Choroid plexus epithelial cell (primary cell): ENCODE results near the gene KLK2.

Source experiments
- DNase-seq: peaks from one replicate; pipeline ENCODE4 v3.0.0-alpha.2; 2010; ENCODE audit warnings: low read depth
- H3K4me3 ChIP-seq: 2 replicates; pipeline ENCODE4 v1.5.1; 2011; ENCODE audit warnings: low read depth, mild to moderate bottlenecking, control low read depth, low read length, moderate library complexity
- CTCF ChIP-seq: conservative IDR thresholded peaks from 2 replicates; pipeline ENCODE4 v1.5.1; 2011; ENCODE audit warnings: low read depth, mild to moderate bottlenecking, control low read depth, inconsistent platforms, low read length, moderate library complexity

The KLK2 gene

DNA sequence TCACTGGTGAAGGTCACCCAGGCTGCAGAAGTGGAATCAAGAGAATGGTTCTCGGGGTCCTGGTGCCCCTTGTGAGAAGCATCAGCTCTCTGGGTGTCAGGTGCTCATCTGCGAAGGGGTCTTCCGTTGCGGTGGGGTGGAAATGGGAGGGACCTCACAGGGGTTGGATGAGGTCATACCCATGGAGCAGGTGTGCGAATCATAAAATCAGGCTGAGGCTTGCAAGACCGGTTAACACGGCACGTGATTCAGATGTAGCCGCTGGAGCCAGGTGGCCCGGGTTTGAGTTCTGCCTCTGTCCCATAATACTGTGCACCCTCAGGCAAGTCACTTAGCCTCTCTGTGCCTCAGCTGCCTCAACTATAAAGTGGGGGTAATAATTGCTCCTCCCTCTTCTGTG is 35.9 kb upstream of the KLK2 start:
- H3K4me3 ChIP-seq = no peak overlapping the region
- DNase-seq = no peak
- no peak for TF ChIP-seq CTCF

- peak; percentile 5 for DNase-seq
- H3K4me3 ChIP-seq = no peak overlapping the region
- TF ChIP-seq CTCF = peak; percentile 37
These were observed 35.0 kb upstream of the KLK2 start for GRCh38 chr19:50838239-50838638.

DNA sequence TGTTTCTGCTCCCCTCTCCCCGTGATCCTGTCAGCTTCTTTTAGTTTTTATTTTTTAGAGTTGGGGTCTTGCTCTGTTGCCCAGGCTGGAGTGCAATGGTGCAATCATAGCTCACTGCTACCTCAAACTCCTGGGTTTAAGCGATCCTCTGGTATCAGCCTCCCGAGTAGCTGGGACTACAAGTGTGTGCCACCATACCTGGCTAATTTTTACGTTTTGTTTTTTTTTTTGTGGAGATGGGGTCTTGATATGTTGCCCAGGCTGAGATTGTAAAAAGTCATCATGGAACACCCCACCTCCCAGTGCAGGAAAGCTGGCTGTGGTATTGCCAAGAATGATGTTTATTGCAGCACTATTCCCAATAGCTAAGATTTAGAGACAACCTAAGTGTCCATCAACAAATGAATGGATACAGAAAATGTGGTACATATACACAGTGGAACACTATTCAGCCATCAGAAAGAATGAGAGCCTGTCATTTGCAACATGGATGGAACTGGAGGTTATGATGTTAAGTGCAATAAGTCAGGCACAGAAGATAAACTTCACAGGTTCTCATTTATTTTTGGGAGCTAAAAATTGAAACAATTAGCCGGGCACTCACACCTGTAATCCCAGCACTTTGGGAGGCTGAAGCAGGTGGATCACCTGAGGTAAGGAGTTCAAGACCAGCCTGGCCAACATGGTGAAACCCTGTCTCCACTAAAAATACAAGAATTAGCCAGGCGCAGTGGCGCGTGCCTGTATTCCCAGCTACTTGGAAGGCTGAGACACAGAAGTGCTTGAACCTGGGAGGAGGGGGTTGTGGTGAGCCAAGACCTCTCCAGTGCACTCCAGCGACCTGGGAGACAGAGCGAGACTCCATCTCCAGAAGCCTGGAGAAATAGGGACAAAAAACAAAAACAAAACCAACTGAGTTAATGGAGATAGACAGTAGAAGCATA is 33.3 kb upstream of the KLK2 start:
- no peak for DNase-seq
- no peak overlapping the region for H3K4me3 ChIP-seq
- TF ChIP-seq CTCF = no peak

- DNase-seq = no peak
- no peak for TF ChIP-seq CTCF
- H3K4me3 ChIP-seq = no peak overlapping the region
These were observed 31.1 kb upstream of the KLK2 start for GRCh38 chr19:50842130-50842529.

DNA sequence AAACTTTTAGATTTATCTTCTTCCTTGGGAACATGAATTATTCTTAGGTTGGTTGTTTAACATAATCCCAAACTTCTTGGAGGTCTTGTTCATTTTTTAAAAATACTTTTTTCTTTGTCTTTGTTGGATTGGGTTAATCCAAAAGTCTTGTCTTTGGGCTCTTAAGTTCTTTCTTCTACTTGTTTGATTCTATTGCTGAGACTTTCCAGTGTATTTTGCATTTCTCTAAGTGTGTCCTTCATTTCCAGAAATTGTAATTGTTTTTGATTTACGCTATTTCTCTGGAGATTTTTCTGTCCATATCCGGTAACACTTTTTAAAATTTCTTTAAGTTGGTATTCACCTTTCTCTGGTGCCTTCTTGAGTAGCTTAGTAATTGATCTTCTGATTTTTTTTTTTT is 30.0 kb upstream of the KLK2 start:
- no peak for DNase-seq
- no peak overlapping the region for H3K4me3 ChIP-seq
- TF ChIP-seq CTCF = no peak

GRCh38 chr19:50843701-50844221 is 29.5 kb upstream of the KLK2 start:
- DNase-seq = no peak
- TF ChIP-seq CTCF = no peak
- H3K4me3 ChIP-seq = no peak overlapping the region
